HCEC 1CT (cell line): ENCODE data around the gene WSCD1.

ENCODE experiments used
- DNase-seq: peaks from one replicate; pipeline ENCODE4 v3.0.0-alpha.2; 2017

The WSCD1 gene

GRCh38 chr17:6069539-6070429, at the start of gene WSCD1:
WSCD1 (plus strand) TSS chr17:6070379; CDS start chr17:6080659, 10,280 bp downstream.
- DNase-seq: no peak

- DNase-seq: no peak
Measured at GRCh38 chr17:6021011-6021400, 49.2 kb upstream of the WSCD1 start.

- DNase-seq: no peak
Measured at GRCh38 chr17:6021627-6022026, 48.6 kb upstream of the WSCD1 start.

- DNase-seq: no peak
Measured at GRCh38 chr17:6023036-6023831, 46.9 kb upstream of the WSCD1 start.

- no peak for DNase-seq
Measured at GRCh38 chr17:6024576-6024975, 45.6 kb upstream of the WSCD1 start.

DNA sequence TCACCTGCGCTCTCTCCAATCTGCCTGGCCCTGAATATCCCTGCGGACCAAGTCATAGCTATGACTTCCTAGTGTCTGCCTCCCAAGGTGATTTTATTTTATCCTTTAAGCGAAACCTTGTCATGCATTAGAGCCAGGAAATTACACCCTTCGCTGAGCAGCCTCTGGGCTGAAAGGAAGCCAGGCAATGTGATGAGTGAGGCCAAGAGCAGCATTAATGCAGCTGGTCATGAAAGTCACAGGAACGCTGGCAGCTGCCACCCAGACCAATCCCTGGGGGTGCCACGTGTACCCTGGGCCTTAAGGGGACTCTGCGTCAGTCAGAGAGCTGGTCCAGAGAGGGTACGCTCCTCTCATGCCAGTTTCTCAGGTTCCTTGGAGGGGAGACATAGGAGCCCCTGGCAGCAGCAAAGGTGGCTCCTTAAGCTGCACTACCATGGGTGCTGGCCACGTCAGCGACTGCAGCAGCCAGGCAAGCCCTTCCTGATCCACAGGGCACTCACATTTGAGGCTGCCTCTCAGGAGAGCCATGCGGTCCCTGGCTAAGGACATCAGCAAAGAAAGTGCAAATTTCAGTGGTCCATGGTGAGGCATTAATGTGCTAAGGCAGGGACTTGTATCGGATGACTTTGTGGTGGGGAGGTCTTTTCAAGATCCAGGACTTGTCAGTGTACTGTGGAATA, 42.7 kb upstream of the WSCD1 start:
- no peak for DNase-seq

GRCh38 chr17:6028294-6028693, 41.9 kb upstream of the WSCD1 start:
- no peak for DNase-seq

DNA sequence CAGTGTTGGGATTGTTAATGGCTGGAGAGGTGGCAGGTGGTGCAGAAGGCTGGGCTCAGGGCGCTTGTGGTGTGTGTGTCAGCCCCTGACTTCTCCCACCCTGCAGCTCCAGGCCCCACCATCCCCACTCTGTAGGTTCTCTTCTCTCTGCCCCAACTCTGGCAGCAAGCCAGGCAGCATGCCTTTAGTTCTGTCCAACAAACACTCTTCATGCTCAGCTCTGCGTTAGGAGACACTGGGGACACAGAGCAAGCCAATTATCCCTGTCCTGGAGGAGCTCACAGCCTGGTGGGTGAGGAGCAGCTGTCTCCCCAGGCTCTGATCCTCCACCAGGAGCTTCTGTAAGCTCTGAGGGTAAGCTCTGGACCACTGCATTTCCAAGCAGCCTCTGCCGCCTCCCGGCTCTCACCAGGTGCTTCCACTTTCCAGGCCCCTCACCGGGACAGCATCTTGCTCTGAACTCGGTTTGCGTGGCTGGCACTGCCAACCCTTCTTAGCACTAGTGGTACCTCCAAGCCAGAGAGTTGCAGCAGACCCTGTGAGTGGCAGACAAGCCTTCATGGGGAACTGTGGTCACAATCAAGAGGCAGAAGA, 34.3 kb upstream of the WSCD1 start:
- DNase-seq: no peak

- no peak for DNase-seq
Measured at GRCh38 chr17:6040504-6040903, 29.7 kb upstream of the WSCD1 start.

- DNase-seq: no peak
Measured at GRCh38 chr17:6041246-6041645, 28.9 kb upstream of the WSCD1 start.

GRCh38 chr17:6043405-6043804, 26.8 kb upstream of the WSCD1 start:
- DNase-seq: no peak

- no peak for DNase-seq
Measured at GRCh38 chr17:6044261-6044660, 25.9 kb upstream of the WSCD1 start.

DNA sequence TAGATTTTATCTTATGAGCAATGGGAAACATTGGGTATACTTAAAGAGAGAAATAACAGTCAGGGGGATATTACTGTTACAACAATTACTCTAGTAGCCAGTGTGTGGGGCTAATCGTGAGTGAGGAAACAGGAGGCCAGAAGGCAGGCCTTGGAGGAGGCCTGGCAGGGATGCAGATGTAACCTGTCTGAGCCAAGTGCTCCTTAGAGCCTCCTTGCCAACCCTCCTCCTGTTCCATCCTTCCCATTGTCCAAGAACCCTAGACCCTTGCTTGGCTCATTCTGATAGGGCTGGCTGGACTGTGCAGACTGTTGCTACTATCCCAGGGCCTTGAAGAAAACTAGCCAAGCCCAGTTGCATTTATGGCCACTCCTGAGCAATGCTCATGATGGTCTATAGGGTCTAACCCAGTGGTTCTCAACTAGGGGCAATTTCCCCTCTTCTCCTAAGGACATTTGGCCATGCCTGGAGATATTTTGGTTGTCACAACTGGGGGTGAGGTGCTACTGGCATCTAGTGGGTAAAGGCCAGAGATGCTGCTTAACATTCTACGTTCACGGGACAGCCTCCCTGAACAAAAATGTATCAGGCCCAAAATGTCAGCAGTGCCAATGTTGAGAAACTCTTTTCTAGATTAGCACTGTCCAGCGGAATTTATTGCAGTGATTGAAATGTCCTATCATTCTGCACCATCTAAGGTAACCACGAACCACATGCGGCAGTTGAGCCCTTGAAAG, 24.4 kb upstream of the WSCD1 start:
- DNase-seq: no peak

- DNase-seq: no peak
Measured at GRCh38 chr17:6046431-6046830, 23.7 kb upstream of the WSCD1 start.

DNA sequence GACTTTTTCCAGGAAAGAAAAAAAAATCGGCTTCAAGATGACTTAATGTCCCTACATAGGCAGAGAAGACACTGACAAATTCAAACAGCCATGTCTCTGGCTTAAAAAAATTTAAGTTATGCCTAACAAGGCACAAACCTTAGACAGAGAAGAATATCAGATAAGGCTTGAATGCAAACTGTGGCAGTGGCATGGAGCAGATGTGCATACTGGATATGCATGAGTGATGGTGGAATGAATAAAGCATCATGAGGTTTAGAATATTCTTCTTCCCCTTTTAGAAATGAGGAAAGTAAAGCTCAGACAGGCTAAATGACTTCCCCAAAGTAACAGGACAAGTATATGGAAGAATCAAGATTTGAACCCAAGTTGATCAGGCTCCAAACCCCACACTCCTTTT, 23.2 kb upstream of the WSCD1 start:
- no peak for DNase-seq

DNA sequence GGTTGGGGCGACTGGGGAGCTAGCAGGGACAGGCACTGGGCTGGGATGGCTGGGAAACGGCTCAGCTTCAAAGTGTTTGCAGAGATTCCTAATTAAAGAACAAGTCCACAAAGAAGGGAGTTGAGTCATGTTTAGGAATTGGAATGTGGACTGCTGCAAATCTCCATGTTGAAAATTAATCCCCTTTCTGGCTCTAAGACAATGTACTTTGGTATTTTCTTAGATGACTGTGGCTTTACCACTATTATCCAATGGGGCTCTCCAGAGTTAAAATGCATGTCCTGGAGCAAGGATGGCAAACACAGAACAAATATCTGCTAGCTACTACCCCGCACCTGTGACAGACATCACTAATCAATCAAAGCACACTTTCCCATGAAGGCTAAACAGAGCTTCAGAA, 22.2 kb upstream of the WSCD1 start:
- peak; percentile 32 for DNase-seq

- DNase-seq: no peak
Measured at GRCh38 chr17:6048486-6048885, 21.7 kb upstream of the WSCD1 start.

DNA sequence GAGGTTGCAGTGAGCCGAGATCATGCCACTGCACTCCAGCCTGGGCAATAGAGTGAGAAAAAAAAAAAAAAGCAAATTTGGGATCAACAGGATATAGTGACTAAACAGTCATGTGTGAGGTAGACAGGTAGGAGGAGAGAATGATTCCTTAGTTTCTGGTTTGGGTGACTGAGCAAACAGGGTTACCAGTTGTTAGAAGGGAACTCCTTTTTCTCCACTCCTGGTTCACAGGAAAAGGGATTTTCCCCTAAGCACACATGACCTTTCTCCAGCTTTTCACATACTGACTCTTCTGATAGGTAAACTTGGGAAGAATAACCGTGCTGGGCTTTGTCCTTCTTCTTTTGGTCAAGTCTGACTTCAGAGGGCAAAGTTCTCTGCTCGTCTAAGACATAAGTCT, 17.3 kb upstream of the WSCD1 start:
- no peak for DNase-seq

DNA sequence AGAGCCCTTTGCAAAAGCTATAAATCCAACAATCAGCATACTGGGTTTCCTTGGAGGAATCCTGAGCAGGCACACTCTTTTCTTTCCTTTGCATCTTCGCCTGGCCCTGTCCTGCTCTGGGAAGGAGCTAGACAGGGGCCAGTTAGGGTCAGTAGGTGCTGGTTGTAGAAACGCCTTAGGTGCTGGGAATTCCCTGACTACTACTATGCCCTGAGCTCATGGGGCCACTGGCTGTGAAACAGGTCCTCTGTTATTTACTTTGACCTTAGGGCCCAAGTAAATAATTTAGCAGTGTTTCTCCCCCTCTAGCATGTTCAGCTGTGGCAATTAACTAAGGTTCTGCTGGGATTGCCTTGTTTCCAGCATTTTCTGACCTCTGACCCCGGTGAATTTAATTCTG, 15.8 kb upstream of the WSCD1 start:
- DNase-seq: no peak

DNA sequence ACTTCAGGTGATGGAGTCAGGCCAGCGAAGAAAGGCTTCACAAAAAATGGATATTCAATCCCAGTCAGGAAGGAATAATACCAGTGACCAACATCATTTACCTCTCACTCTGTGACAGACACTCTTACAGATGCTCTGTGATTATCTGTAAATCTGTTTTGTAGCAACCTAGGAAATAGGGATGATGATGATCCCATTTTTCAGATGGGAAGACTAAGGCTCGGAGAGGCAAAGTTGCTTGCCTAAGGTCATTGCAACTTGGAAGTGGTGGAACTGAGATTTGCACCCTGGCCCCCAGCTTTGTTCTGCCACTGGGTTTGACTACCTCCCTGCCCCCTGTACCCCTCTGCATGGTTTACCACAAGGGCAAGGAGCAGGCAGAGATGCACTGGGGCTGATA, 14.1 kb upstream of the WSCD1 start:
- DNase-seq: no peak

DNA sequence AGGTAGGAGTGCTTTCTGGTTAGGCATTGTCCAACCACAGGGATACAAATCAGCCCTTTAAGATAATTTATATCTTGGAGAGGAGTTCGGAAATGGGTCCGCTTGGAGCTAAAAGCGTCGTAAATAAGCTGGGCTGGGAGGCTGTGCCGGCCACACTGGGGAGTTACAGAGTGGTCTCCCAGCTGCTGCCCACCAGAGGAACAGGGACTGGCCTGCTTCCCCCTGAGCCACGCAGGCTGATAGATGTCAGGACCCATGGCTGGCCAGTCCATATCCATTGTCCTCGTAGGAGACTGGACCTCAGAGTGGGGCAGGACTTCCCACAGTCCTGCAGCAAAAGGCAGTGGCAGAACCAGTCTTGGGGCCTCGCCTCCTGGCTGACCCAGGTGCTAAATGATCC, 12.6 kb upstream of the WSCD1 start:
- no peak for DNase-seq

GRCh38 chr17:6059406-6059805, 10.8 kb upstream of the WSCD1 start:
- DNase-seq: no peak
